ENCODE results near the gene ASCC3.
"Not testable (repeated sequence)": the region's sequence is repeated elsewhere in the genome, so short reads cannot be mapped to it uniquely, and the experiment has no call there.

The ASCC3 gene

DNA sequence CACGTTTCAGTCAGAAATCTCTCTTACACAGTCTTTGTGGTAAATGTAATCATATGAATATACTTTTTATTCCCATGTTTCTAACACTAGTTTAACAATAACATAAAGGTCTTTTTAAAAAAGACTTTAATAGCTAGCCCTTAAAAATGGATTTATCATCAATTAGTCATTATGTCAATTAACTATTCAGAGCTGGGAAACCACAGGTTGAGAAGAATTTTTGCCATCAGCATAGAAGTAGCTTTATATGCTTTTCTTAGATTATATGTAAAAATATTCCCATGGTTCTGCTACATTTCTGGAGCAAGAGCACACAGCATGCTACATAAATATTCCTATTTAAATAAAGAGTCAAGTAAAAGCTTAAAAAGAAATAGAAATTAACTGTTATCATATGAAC, 35.5 kb downstream of the ASCC3 start:
- H3K4me3 ChIP-seq (replicated peaks in 1 of 2; ENCODE audit: low read depth in 2 of 2, low read length in 2 of 2) = no peak overlapping the region
- DNase-seq (ENCODE audit: low read depth in 2 of 2) = no peak
- TF ChIP-seq, protein P1, sequence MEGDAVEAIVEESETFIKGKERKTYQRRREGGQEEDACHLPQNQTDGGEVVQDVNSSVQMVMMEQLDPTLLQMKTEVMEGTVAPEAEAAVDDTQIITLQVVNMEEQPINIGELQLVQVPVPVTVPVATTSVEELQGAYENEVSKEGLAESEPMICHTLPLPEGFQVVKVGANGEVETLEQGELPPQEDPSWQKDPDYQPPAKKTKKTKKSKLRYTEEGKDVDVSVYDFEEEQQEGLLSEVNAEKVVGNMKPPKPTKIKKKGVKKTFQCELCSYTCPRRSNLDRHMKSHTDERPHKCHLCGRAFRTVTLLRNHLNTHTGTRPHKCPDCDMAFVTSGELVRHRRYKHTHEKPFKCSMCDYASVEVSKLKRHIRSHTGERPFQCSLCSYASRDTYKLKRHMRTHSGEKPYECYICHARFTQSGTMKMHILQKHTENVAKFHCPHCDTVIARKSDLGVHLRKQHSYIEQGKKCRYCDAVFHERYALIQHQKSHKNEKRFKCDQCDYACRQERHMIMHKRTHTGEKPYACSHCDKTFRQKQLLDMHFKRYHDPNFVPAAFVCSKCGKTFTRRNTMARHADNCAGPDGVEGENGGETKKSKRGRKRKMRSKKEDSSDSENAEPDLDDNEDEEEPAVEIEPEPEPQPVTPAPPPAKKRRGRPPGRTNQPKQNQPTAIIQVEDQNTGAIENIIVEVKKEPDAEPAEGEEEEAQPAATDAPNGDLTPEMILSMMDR (IDR thresholded peaks at IDR 0.05; ENCODE audit: low read depth, low read length) = no peak

DNA sequence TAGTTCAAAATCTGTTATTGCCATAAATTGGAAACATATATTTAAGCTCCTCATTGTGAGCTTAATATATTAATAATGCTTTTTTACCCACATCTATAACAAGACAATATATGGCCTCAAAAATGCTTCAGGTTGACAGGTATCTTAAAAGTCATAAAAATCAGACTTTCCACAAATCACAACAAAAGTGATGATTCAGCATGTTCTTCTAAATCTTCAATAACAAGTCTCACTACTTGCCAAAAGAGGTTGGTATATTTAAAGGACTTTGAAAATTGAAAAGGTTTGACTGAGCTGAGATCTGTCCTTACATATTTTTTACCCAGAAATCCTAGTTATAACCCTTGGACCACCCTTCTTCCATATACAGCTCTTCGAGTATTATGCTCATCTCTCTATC, 41.7 kb downstream of the ASCC3 start:
- TF ChIP-seq, protein P1 (IDR thresholded peaks at IDR 0.05; ENCODE audit: low read depth, low read length) = no peak
- no peak for DNase-seq (ENCODE audit: low read depth in 2 of 2)
- H3K4me3 ChIP-seq (replicated peaks in 1 of 2; ENCODE audit: low read depth in 2 of 2, low read length in 2 of 2) = no peak overlapping the region

DNA sequence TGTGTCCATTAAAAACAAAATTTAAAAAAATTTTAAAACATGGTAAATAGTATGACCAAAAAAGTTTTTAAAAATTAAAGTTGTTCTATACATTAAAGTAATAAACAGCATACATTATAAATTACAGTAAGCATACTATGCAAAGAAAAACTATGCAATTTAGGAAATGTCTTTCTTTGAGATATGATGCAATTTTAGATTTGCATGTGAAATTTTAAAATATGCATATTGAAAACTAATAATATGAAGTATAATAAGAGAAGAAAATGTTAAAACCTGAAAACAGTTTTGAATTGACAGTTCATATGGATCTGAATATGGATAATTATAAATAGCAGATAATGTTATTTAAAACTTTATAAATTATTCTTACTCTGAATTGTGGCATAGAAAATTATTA, 43.1 kb downstream of the ASCC3 start:
- TF ChIP-seq, protein P1 (IDR thresholded peaks at IDR 0.05; ENCODE audit: low read depth, low read length) = no peak
- DNase-seq (ENCODE audit: low read depth in 2 of 2) = no peak

DNA sequence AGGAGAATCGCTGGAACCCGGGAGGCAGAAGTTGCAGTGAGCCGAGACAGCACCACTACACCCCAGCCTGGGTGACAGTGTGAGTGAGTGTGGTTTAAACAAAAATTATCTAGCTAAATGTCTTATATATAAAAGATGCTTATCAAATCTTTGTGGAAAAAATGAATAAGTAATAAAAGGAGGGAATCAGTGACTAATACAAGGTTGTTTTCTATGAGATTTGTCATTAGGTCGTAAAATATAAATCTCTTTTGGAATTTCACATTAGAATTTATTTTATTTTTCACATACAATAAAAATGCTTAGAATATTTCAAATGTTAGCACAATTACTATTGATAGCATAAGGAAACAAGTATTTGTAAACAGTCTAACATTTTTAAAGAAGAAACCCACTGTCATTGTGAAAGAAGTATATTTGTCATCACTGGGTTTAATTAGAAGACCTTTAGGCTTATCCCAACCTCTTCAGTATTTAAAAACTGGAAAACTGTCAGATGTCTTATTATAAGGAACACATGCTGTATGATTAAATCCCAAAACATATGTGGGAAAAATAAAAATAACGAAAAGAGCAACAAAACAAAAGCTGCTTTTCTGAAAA, 47.1 kb downstream of the ASCC3 start:
- DNase-seq (ENCODE audit: low read depth in 2 of 2) = no peak
- TF ChIP-seq, protein P1 (IDR thresholded peaks at IDR 0.05; ENCODE audit: low read depth, low read length) = no peak
- no peak overlapping the region for H3K4me3 ChIP-seq (replicated peaks in 1 of 2; ENCODE audit: low read depth in 2 of 2, low read length in 2 of 2)

More for the DNA sequence above, 43.1 kb downstream of the ASCC3 start:
- no peak overlapping the region for H3K4me3 ChIP-seq (replicated peaks in 1 of 2; ENCODE audit: low read depth in 2 of 2, low read length in 2 of 2)

DNA sequence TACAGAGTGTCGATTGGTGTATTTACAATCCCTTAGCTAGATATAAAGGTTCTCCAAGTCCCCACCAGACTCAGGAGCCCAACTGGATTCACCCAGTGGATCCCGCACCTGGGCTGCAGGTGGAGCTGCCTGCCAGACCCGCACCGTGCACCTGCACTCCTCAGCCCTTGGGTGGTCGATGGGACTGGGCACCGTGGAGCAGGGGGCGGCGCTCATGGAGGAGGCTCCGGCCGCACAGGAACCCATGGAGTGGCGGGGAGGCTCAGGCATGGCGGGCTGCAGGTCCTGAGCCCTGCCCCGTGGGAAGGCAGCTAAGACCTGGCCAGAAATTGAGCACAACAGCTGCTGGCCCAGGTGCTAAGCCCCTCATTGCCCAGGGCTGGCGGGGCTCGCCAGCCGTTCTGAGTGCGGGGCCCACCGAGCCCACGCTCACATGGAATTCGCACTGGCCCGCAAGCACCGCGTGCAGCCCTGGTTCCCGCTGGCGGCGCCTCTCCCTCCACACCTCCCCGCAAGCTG, 52.0 kb downstream of the ASCC3 start:
- not testable (repeated sequence) for H3K4me3 ChIP-seq (replicated peaks in 1 of 2; ENCODE audit: low read depth in 2 of 2, low read length in 2 of 2); DNase-seq (ENCODE audit: low read depth in 2 of 2)

DNA sequence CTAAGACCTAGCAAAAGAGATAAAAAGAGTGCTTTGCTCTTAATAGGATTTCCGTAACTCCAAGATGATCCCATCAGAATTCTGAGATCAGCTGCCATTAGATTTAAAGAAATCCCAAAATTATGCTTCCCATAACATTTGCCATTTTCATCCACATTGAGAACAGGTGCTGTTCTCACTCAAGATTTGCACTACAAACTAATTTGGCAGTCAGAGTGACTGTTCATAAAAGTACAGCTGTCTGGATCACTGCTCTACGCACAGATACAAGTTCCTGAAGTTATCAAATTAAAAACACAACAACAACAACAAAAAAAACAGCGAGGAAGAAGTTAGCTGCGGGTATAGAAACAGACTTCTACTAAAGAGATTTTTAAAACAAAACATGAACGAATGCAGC, 58.1 kb downstream of the ASCC3 start:
- TF ChIP-seq, protein P1 (IDR thresholded peaks at IDR 0.05; ENCODE audit: low read depth, low read length) = no peak
- no peak overlapping the region for H3K4me3 ChIP-seq (replicated peaks in 1 of 2; ENCODE audit: low read depth in 2 of 2, low read length in 2 of 2)
- no peak for DNase-seq (ENCODE audit: low read depth in 2 of 2)

DNA sequence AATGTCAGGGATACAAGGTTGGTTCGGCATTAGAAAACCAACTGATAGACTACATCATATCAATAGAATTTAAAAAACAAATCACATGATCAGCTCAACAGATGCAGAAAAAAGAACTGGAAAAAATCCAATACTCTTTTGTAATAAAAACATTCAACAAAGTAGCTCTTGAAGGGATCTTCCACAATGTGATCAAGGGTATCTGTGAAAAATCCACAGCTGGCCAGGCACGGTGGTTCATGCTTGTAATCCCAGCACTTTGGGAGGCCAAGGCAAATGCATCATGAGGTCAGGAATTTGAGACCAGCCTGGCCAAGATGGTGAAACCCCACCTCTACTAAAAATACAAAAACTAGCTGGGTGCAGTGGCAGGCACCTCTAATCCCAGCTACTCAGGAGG, 63.1 kb downstream of the ASCC3 start:
- TF ChIP-seq, protein P1 (IDR thresholded peaks at IDR 0.05; ENCODE audit: low read depth, low read length) = no peak
- DNase-seq (ENCODE audit: low read depth in 2 of 2) = peak in 1 of 2 donors; percentile 29
- no peak overlapping the region for H3K4me3 ChIP-seq (replicated peaks in 1 of 2; ENCODE audit: low read depth in 2 of 2, low read length in 2 of 2)

All from cardiac fibroblast (primary cell).